GM18909 (cell line): ENCODE data around the gene TRIM46.

ENCODE experiments used
- ATAC-seq: cut with Tn5 transposase; IDR thresholded peaks from one replicate; pipeline ENCODE4 v1.9.1; 2021; ENCODE audit warnings: mild to moderate bottlenecking; ENCODE audit not compliant: unreplicated experiment, poor library complexity

Gene TRIM46, protein sequence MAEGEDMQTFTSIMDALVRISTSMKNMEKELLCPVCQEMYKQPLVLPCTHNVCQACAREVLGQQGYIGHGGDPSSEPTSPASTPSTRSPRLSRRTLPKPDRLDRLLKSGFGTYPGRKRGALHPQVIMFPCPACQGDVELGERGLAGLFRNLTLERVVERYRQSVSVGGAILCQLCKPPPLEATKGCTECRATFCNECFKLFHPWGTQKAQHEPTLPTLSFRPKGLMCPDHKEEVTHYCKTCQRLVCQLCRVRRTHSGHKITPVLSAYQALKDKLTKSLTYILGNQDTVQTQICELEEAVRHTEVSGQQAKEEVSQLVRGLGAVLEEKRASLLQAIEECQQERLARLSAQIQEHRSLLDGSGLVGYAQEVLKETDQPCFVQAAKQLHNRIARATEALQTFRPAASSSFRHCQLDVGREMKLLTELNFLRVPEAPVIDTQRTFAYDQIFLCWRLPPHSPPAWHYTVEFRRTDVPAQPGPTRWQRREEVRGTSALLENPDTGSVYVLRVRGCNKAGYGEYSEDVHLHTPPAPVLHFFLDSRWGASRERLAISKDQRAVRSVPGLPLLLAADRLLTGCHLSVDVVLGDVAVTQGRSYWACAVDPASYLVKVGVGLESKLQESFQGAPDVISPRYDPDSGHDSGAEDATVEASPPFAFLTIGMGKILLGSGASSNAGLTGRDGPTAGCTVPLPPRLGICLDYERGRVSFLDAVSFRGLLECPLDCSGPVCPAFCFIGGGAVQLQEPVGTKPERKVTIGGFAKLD

DNA sequence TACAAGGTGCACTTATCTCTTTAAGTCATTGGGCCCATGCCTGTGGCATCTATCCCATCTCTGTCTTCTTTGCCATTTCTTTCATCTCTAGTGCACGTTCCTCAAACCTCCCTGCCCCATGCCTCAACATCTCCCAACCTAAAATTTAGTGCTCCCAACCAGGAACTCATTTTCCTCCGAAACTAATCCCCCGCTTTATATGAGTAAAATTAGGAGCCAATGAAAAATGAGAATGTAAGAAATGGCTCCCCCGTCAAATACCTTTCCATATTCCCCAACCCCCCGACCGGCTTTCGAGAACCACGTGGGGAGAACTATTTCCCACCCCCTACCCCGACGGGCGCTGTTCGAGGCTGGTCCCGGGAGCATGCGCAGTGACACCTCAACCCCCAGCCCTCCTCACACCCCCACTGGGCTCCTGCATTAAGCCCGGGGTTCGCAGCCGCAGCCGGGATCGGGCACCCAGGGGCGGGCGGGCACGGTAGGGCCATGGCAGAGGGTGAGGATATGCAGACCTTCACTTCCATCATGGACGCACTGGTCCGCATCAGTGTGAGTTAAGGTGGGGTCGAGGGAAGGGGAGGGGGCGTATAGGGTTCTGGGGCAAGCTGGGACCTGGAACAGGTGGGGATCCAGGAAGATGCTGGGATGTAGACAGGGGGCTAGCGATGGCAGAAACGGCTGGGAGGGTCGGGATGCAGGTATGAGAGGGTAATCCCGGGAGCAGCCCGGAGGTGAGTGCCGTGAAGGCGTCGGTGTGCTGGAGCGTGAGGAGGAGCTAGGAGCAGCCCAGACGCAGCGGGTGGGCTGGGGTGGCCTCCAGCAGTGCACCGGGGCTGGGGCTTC is at the start of gene TRIM46:
Gene TRIM46 (plus strand): TSS at position 372 of the 846 bp plus-strand sequence. CDS start 118 bp downstream, at position 490.
- no peak for ATAC-seq

DNA sequence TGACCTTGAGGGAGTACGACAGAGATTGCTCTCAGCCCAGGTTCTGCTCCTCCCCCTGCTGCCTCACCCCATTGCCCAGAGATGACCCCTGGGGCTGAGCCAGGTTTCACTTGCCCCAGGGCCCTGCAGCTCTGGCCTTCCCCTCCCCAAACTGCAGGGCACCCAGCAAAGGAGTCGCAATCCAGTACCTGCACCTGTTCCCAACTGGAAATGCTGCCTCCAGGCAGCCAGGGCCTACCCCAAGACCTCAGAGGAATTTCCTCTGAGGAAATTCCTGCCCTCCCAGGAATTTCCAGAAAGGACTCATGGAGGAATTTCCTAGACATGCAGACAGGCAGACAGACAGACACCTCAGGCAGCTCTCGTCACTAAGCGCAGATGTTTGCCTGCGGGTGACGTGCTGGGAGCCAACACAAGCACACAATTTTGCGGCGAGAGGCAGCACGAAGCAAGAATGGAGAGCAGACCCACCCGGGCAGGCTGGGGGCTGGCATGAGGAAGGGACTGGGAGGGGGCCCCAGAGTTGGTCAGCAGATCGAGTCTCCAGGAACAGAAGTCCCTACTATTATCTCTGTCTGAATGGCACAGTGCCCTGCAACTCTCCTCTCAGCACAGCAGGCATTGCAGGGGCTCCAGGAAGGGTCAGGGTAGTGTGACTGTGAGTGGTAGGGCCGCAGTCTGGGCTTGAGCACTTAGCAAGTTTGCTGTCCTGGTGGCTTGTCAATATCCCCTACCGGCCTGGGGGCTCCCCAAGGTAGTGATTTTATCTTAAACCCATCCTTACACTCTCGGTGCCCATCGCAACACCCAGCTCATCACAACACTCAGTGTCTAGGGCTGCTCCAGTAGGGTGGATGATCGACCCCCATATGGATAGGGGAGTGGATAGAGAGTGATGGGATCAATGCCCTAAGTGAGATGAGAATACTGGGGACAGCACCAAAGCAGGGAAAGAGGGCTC is 48.9 kb upstream of the TRIM46 start:
- ATAC-seq = no peak

DNA sequence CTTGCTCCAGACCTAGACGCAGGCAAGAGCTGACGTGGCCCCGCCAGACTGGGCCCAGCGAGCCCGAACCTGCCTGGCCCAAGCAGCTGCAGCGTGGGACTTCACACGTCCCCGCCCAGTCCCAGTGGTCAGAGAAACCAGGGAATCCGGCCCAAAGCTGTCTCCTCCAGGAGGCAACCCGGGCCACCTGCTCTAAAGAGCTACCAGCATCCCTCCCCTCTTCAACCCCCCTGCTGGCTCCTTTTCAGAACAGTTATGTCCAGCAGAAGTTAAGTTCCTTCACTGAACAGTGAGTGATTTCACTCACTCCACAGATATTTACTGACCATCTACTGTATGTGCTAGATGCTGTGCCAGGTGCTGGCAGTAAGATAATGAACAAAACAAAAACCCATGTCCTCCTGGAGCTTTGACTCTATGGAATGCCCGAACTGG is 48.1 kb upstream of the TRIM46 start:
- ATAC-seq = no peak

DNA sequence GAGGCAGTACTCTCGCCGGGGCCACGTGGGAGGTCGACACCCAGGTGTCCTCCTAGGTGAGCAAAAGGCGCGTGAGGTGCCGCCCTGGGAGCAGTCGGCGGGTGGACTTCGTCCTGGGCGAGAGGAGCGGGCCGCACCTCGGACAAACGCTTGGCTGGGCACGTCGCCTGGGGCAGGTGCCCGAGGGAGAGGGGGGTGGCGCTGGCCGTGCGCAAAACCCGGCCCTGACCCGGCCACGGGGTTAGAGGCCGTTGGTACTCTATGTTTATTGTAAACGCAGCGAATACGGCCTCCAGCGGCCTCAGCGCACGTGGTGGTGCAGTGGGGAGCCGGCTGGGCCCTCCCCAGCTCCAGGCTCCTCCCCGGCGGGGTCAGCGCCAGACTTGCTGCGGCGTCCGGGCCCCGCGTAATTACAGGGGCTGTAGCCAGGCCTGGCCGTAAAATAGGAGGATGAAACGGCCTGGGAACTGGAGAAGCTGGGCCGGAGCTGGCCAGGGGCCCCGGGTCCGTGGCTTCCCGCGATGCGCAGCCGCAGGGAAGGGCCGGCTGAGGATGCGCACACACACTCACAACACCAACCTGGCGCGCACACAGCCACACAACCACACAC is 47.6 kb upstream of the TRIM46 start:
- no peak for ATAC-seq

DNA sequence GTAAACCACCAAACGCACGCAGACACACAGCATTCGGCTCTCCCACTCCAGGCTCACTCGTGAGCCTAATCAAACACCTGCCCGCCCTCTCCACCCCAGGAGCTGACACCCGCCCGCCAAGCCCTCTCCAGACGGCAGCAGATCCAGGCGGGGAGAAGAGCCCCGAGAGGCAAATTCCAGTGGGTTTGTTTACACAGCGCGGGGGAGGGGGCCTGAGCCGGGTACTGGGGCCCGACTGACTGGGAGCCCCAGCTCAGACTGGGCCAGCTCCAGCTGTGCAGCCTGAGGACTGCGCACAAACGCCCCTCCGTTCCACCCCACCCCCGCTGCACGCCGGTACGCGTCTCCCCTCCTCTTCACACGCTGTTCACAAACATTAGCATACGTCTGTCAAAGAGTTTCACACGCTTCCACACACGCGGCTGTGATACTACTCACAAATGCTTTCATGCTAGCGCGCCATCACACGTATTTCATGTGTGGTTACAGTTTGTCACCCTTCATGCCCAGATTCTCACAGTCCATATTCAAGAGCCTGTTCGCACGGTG is 47.0 kb upstream of the TRIM46 start:
- no peak for ATAC-seq

DNA sequence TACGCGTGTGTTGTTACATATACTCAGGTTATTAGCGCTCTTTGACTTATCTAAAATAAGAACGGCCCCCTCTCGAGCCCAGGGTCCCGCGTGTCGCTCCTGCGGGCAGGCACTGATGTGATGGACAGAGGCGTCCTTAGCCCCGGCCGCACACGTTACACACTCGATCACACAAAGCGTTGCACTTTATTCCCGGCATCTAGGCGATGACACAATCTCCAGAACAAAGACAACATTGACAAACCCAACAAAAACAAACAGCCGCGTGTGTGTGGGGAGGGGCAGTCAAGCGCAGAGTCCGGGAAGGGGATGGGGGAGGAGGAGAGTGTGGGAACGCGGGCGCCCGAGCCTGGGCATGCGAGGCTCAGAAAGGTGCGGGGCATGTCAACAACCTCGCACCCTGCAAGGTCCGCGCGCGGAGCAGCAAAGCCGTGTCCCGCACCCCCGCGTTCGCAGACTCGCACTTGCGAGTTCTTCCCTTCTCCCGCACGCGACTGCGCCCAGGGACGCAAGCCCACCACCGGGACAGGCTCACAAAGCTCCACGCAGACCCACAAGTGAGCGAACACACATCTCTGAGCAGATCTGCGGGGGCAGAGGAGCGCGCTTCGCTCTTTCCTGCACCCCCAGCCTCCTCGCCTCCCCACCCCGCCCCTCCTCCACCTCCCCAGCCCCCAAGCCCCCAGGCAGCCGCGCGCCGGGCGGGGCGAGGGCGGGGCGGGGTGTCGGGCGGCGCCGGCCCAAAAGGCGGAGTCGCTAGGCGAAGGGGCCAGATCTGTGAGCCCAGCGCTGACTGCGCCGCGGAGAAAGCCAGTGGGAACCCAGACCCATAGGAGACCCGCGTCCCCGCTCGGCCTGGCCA is 46.3 kb upstream of the TRIM46 start, which contains the start of gene EFNA1:
Gene EFNA1 (plus strand): TSS at position 772 of the 862 bp plus-strand sequence. CDS start 102 bp downstream, outside the sequence.
- ATAC-seq = no peak

DNA sequence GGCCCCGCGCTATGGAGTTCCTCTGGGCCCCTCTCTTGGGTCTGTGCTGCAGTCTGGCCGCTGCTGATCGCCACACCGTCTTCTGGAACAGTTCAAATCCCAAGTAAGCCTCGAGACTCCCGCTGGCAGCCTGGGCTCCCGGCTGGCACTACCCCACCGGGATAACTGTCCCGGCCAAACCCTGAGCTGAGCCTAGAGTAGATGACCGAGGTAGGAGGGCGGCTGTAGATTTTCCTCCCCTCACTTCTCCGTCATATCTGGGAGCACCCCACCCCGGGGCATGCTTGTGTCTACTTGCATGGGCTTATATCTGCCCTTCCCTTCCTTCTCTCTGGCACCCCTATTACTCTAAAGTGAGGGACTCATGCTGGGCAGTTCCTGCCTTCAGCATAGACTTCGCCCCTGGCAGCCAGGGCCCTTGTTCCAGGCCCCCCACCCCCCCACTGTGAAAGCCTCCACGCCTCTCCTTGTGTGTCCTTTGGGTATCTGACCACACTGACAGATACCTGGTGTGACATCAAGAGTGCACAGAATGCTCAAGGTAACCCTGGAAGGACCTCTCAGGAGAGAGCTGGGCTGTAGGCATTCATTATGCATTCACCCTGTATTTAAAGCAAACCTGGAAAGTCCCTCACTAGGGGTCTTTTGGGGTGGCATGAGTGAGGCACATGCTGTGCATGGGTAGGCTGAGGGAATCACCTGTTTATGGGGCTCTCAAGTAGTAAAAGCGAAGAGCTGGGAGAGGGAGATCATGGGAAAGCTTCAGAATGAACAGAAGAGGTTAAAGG is 45.5 kb upstream of the TRIM46 start:
- ATAC-seq = no peak

DNA sequence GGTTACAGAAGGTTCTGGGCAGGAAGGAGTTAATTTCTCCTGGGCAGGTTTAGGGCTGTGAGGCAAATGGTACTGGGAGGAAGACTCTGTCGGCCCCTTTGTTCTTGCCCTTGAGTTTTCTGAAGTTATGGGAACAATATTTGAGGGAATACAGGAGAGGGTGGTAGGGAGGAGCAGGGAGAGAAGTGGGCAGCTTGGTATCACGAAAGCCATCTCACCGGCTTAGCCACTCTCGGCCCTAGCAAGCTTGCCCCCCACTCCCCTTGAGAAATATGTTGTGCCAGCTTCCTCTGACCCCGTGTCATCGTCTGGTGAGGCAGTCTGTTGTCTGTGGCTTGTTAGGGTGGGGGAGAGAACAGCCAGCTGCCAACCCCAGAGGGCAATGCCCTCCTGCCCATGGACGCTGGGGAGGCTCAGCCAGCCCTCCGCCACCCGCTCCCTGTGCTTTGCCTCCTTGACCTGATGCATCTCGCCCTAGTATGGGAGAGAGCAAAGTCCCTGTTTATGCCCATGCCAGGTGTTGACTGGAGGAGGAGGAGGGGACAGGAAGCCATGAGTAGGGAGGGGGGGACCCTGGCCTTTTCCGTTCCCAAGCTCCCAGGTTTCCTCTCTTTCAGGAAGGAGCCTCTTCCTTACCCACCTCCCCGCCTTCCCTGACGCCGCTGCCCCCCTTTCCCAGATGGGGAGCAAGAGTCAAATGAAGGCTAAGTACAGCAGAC is 44.7 kb upstream of the TRIM46 start:
- ATAC-seq = no peak

DNA sequence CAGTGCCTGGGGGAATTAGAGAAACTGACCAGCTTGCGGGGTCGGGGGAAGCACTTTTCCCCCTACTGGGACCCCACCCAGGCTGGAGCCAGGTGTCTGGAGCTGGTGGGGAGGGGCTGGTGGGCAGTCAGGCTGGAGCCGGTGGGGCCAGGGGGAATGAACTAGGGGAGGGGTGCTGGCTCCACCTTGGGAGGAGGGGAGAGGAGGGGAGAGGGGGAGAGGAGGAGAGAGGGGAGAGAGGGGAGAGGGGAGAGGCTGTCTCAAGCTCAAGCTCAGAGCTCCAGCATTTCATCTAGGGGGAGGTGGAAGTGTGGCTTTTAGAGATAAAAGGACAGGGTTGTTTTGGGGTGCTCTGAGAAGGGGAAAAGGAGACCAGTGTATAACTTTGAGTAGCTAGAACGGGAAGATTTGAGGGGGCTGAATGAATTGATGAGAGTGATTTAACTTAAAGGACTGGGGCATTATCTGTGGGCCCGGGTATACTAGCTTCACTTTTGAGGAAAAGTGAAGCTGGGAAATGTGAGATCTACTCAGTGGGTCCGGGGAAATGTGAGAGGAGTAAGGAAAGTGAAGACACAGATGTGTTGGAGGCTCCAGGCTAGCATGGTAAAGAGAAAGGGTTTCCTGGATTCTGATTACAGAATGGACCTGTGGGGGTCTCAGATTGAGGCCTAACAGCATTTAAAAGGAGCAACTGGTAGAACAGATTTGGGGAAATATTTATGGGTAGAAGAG is 43.2 kb upstream of the TRIM46 start:
- no peak for ATAC-seq

DNA sequence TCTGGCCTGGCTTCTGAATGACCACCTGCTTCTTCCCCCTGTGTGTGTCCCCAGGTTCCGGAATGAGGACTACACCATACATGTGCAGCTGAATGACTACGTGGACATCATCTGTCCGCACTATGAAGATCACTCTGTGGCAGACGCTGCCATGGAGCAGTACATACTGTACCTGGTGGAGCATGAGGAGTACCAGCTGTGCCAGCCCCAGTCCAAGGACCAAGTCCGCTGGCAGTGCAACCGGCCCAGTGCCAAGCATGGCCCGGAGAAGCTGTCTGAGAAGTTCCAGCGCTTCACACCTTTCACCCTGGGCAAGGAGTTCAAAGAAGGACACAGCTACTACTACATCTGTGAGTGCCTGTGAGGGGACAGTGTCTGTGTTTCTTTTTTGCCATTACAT is 42.4 kb upstream of the TRIM46 start:
- ATAC-seq = no peak

DNA sequence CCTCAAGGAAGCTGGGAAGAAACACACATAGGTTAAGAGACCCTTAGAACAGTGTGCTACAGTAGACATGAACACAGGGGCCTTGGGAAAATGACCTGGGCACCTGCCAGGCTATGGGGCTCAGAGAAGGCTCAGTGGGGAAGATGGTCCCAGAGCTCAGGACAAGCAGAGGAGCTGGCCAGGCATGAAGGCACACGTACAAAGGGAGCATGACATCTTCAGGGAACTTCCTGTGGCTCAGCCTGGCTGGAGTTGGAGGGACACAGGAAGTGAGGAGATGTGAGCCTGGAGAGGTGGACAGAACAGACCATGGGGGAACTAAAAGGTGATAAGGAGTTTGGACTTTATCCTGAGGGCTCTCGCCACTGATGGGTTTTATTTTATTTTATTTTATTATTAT is 41.8 kb upstream of the TRIM46 start:
- ATAC-seq = no peak

DNA sequence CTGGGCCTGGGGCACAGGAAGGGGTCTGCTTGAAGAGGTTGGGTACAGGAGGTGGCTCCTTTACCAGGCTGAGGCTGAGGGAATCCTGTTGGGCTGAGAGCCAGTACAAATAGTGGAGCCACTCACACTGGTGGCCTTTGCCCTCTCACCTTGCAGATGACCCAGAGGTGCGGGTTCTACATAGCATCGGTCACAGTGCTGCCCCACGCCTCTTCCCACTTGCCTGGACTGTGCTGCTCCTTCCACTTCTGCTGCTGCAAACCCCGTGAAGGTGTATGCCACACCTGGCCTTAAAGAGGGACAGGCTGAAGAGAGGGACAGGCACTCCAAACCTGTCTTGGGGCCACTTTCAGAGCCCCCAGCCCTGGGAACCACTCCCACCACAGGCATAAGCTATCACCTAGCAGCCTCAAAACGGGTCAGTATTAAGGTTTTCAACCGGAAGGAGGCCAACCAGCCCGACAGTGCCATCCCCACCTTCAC is 39.8 kb upstream of the TRIM46 start:
- no peak for ATAC-seq

DNA sequence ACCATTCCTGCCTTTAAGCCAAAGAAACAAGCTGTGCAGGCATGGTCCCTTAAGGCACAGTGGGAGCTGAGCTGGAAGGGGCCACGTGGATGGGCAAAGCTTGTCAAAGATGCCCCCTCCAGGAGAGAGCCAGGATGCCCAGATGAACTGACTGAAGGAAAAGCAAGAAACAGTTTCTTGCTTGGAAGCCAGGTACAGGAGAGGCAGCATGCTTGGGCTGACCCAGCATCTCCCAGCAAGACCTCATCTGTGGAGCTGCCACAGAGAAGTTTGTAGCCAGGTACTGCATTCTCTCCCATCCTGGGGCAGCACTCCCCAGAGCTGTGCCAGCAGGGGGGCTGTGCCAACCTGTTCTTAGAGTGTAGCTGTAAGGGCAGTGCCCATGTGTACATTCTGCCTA is 39.3 kb upstream of the TRIM46 start:
- no peak for ATAC-seq

DNA sequence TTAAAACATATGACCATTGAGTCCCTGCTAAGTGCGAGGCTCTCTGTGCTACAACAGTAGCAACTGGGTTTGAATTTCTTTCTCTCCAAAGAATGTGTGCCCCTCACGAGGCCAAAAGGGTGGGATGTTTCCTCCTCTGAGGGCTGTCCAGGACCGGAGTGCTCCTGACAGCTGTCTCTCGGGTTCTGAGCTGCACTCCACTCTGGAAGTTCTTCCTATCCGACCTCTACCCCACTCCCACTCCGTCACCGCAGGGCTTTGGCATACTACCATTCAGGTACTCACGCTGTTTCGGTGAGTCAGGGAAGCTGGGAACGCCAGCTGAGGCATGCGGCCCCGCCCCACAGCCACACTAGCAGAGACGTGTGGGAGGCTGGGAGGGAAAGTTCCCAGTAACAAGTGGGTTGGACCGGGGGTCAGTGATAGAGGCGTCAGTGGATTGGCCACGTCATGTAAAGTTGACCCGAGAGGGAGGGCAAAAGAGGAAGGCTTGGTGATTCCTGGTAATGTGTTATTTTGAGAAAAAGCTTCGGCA is 38.7 kb upstream of the TRIM46 start:
- ATAC-seq = no peak

DNA sequence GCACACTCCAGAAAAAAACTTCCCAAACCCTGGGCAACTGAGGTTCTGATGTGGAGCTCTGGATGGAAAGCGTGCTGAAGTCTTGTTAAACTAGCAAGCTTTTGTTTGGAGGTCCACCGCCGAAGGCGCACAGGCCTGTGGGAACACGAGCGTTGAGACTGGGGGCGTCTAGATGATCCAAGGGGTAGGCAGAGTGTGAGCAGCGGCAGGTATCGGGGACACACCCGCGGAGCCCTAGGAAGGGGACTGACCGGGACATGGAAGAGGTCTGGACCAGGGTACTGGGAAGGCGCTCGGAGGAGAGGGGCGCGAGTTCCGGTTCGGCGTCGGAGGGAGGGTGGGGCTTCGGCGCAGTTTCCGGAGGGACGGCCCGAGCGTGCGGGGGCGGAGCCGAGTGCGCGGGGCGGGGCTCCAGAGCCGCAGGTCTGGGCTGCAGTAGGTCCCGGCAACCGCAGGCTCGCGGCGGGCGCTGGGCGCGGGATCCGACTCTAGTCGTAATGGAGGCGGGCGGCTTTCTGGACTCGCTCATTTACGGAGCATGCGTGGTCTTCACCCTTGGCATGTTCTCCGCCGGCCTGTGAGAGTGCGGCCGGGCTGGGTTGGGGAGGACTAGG is 38.1 kb upstream of the TRIM46 start, which contains the start of gene SLC50A1:
Gene SLC50A1 (plus strand): TSS at position 438 of the 614 bp plus-strand sequence. CDS start 60 bp downstream, at position 498.
- ATAC-seq = peak; percentile 73
